Right cardiac atrium (tissue), 5 donors: ENCODE results near the gene TMEM40. TPM values are rescaled to one million over a fixed set of nuclear protein-coding genes. Genes with fewer than 3 reads are reported as not detected.
A peak's percentile ranks its signal among the peaks of the same experiment; 100 is the strongest.

Experiments
- ATAC-seq, 2 donors: fragments of 200-7000 bp; cut with Tn5 transposase; one replicate each; pipeline versions ENCODE4 v1.8.0 to v1.9.1; 2020; ENCODE audit warnings: moderate library complexity in 2 of 2, mild to moderate bottlenecking in 1 of 2
- DNase-seq, 3 donors: peaks; one replicate each; pipeline ENCODE4 v3.0.0-alpha.2; 2020
- H3K27ac ChIP-seq: one replicate; pipeline ENCODE4 v1.5.1; 2013; ENCODE audit warnings: mild to moderate bottlenecking, low read length, control low read depth, moderate library complexity
- H3K27me3 ChIP-seq: one replicate; pipeline ENCODE4 v1.6.1; 2013; ENCODE audit not compliant: control insufficient read depth, insufficient read depth
- H3K4me1 ChIP-seq: one replicate; pipeline ENCODE4 v1.6.1; 2013; ENCODE audit warnings: low read length; ENCODE audit not compliant: control insufficient read depth, insufficient read depth
- H3K4me3 ChIP-seq: one replicate; pipeline ENCODE4 v1.5.1; 2013; ENCODE audit warnings: low read length, control low read depth
- H3K9me3 ChIP-seq: one replicate; pipeline ENCODE4 v1.6.1; 2013; ENCODE audit warnings: low read length; ENCODE audit not compliant: control insufficient read depth
- WGBS: extraction: QIAGEN DNeasy Blood & Tissue Kit; methylation state at CpG from one replicate; pipeline ENCODE4 v1.1.7; 2013; 5-methylcytosine and 5-hydroxymethylcytosine counted together
- intact Hi-C, 4 donors: fragments of 100-400 bp; cut with DNase I; formaldehyde crosslinking; loops; one replicate each; pipeline versions ENCODE4 v1.11.0 to v1.14.0; 2022 to 2023
- polyA plus RNA-seq: library from polyadenylated mRNA; stranded (reverse); fragments of 200-250 nt; gene quantifications from one replicate; pipeline ENCODE4 v1.2.3, GENCODE V29; 2013
- total RNA-seq, 4 donors: library from RNA; stranded (reverse); fragmentation: NEBNext Ultra II Directional; extraction: Animal tissue kit (Norgen Biotek cat#: 25700); gene quantifications; one replicate each; pipeline ENCODE4 v1.2.1, GENCODE V29; 2021
- donor health status: healthy with polysubstance abuse.
- donor health status: DM: no; HTN: yes; CAD: no.
- donor health status: DM: no; HTN: no; CAD: no.
- donor health status: DM: no; HTN: yes; CAD: no; lungs with severe emphysema.
- donor health status: DM: yes; HTN: yes; CAD: no.

The TMEM40 gene
- total and polyA plus RNA-seq, 5 donors: 3.3 to 5.2 (median 3.9) TPM

GRCh38 chr3:12774619-12775018, 15.6 kb upstream of the TMEM40 start:
- intact Hi-C loops: no loop called here
- Histone ChIP-seq H3K27me3 (no peaks in the 10 kb centered on the region), H3K9me3 (no peaks in the 10 kb centered on the region), H3K4me3 (no peak overlapping the region), H3K27ac (no peak overlapping the region), H3K4me1 (no peaks in the 10 kb centered on the region)
- WGBS: 81% methylated on average over 4 of the region's 4 CpGs
- ATAC-seq: no peak
- no peak for DNase-seq

- no peaks in the 10 kb centered on the region for H3K9me3 ChIP-seq
- peak in 1 of 2 donors; percentile 41 for ATAC-seq
- no peaks in the 10 kb centered on the region for H3K27me3 ChIP-seq
- 80% methylated on average over 1 of the region's 1 CpG for WGBS
- H3K4me3 ChIP-seq: no peak overlapping the region
- H3K27ac ChIP-seq: no peak overlapping the region
- no peaks in the 10 kb centered on the region for H3K4me1 ChIP-seq
- intact Hi-C loops: no loop called here
- DNase-seq: no peak
These were observed 14.6 kb upstream of the TMEM40 start for GRCh38 chr3:12773710-12774086.

GRCh38 chr3:12773030-12773709, 14.1 kb upstream of the TMEM40 start:
- ATAC-seq (peak in 1 of 2 donors; percentile 28), DNase-seq (no peak)
- Histone ChIP-seq H3K27me3 (no peaks in the 10 kb centered on the region), H3K4me1 (no peaks in the 10 kb centered on the region), H3K27ac (no peak overlapping the region), H3K4me3 (no peak overlapping the region), H3K9me3 (no peaks in the 10 kb centered on the region)
- intact Hi-C loops: no loop called here
- 52% methylated on average over 2 of the region's 2 CpGs for WGBS

GRCh38 chr3:12772462-12772861, 13.4 kb upstream of the TMEM40 start:
- H3K4me1 ChIP-seq: no peaks in the 10 kb centered on the region
- 88% methylated on average over 5 of the region's 5 CpGs for WGBS
- no peak for DNase-seq
- H3K27me3 ChIP-seq: no peaks in the 10 kb centered on the region
- no peak for ATAC-seq
- intact Hi-C loops: no loop called here
- no peak overlapping the region for H3K4me3 ChIP-seq
- H3K27ac ChIP-seq: no peak overlapping the region
- H3K9me3 ChIP-seq: no peaks in the 10 kb centered on the region

GRCh38 chr3:12771236-12771635, 12.2 kb upstream of the TMEM40 start:
- ATAC-seq (no peak), DNase-seq (no peak)
- WGBS: 93% methylated on average over 9 of the region's 9 CpGs
- Histone ChIP-seq H3K27ac (no peak overlapping the region), H3K9me3 (no peaks in the 10 kb centered on the region), H3K4me3 (no peak overlapping the region), H3K4me1 (no peaks in the 10 kb centered on the region), H3K27me3 (no peaks in the 10 kb centered on the region)
- intact Hi-C loops: no loop called here

- 80% methylated on average over 2 of the region's 2 CpGs for WGBS
- ATAC-seq: no peak
- H3K4me3 ChIP-seq: no peak overlapping the region
- no peak overlapping the region for H3K27ac ChIP-seq
- H3K27me3 ChIP-seq: no peaks in the 10 kb centered on the region
- DNase-seq: no peak
- no peaks in the 10 kb centered on the region for H3K9me3 ChIP-seq
- H3K4me1 ChIP-seq: no peaks in the 10 kb centered on the region
- intact Hi-C loops: no loop called here
These were observed 10.7 kb upstream of the TMEM40 start for GRCh38 chr3:12769761-12770160.

GRCh38 chr3:12768579-12769527, 9.8 kb upstream of the TMEM40 start:
- no peaks in the 10 kb centered on the region for H3K27me3 ChIP-seq
- no peak overlapping the region for H3K4me3 ChIP-seq
- ATAC-seq: no peak
- no peaks in the 10 kb centered on the region for H3K9me3 ChIP-seq
- no peaks in the 10 kb centered on the region for H3K4me1 ChIP-seq
- peak in 1 of 3 donors; percentile 57 for DNase-seq
- intact Hi-C loops: no loop called here
- 83% methylated on average over 54 of the region's 54 CpGs for WGBS
- H3K27ac ChIP-seq: no peak overlapping the region

- Histone ChIP-seq H3K27ac (no peak overlapping the region), H3K4me3 (no peak overlapping the region), H3K27me3 (no peaks in the 10 kb centered on the region), H3K9me3 (no peaks in the 10 kb centered on the region), H3K4me1 (no peaks in the 10 kb centered on the region)
- DNase-seq: no peak
- ATAC-seq: no peak
- 75% methylated on average over 6 of the region's 6 CpGs for WGBS
- intact Hi-C loops: no loop called here
These were observed 7.5 kb upstream of the TMEM40 start for GRCh38 chr3:12766541-12766940.

- Histone ChIP-seq H3K9me3 (no peaks in the 10 kb centered on the region), H3K4me1 (peaks cover 1% of the 10 kb centered on the region), H3K27me3 (no peaks in the 10 kb centered on the region), H3K4me3 (no peak overlapping the region), H3K27ac (no peak overlapping the region)
- intact Hi-C loops: no loop called here
- 87% methylated on average over 8 of the region's 8 CpGs for WGBS
- ATAC-seq (no peak), DNase-seq (no peak)
These were observed 5.2 kb upstream of the TMEM40 start for GRCh38 chr3:12764171-12764776.

- Histone ChIP-seq H3K27ac (no peak overlapping the region), H3K4me1 (peaks cover 10% of the 10 kb centered on the region), H3K9me3 (no peaks in the 10 kb centered on the region), H3K4me3 (no peak overlapping the region), H3K27me3 (no peaks in the 10 kb centered on the region)
- 73% methylated on average over 8 of the region's 8 CpGs for WGBS
- DNase-seq (no peak), ATAC-seq (no peak)
- intact Hi-C loops: no loop called here
These were observed 870 bp upstream of the TMEM40 start for GRCh38 chr3:12759693-12760565.
